Psoas muscle (tissue), 8 donors: ENCODE data around the gene FOXP4. TPM values are rescaled to one million over a fixed set of nuclear protein-coding genes. Genes with fewer than 3 reads are reported as not detected.
A peak's percentile ranks its signal among the peaks of the same experiment; 100 is the strongest.

Source experiments
- ATAC-seq, 4 donors: fragments of 200-7000 bp; cut with Tn5 transposase; one replicate each; pipeline ENCODE4 v1.9.1; 2020; ENCODE audit warnings: moderate library complexity in 3 of 4, mild to moderate bottlenecking in 2 of 4
- DNase-seq, 2 donors: peaks; one replicate each; pipeline ENCODE4 v3.0.0-alpha.2; 2020
- H3K27ac ChIP-seq: fragments of 200-600 bp; one replicate; pipeline ENCODE4 v1.8.0; 2022
- H3K27me3 ChIP-seq, 3 donors: fragments of 200-600 bp in 1 of 3; one replicate each; pipeline versions ENCODE4 v1.6.1 to v1.8.0; 2013 to 2022; ENCODE audit warnings: low read length in 2 of 3, mild to moderate bottlenecking in 2 of 3, moderate library complexity in 1 of 3; ENCODE audit not compliant: insufficient read depth in 3 of 3
- H3K36me3 ChIP-seq, 2 donors: fragments of 200-600 bp in 1 of 2; one replicate each; pipeline versions ENCODE4 v1.6.1 to v1.8.0; 2013 to 2022; ENCODE audit warnings: low read depth in 1 of 2, mild to moderate bottlenecking in 1 of 2, moderate library complexity in 1 of 2; ENCODE audit not compliant: insufficient read depth in 1 of 2
- H3K4me1 ChIP-seq: fragments of 200-600 bp; one replicate; pipeline ENCODE4 v1.8.0; 2022
- H3K4me3 ChIP-seq: fragments of 200-600 bp; one replicate; pipeline ENCODE4 v1.8.0; 2022; ENCODE audit warnings: mild to moderate bottlenecking
- H3K9me3 ChIP-seq: fragments of 200-600 bp; one replicate; pipeline ENCODE4 v1.8.0; 2022
- CTCF ChIP-seq: fragments of 200-600 bp; IDR thresholded peaks from one replicate; pipeline ENCODE4 v1.8.0; 2022; ENCODE audit warnings: antibody characterized with exemption
- WGBS, 3 donors: extraction: QIAGEN DNeasy Blood & Tissue Kit; methylation state at CpG; one replicate each; pipeline versions ENCODE4 v1.1.6 to v1.1.7; 2013; 5-methylcytosine and 5-hydroxymethylcytosine counted together
- intact Hi-C, 2 donors: fragments of 100-400 bp; cut with DNase I; formaldehyde crosslinking; loops; one replicate each; pipeline versions ENCODE4 v1.11.0 to v1.14.2; 2022
- polyA plus RNA-seq, 3 donors: library from polyadenylated mRNA; stranded (reverse); fragments of 200-250 nt; gene quantifications; one replicate each; pipeline ENCODE4 v1.2.3, GENCODE V29; 2013
- total RNA-seq, 4 donors: library from RNA; stranded (reverse); fragmentation: NEBNext Ultra II Directional in 2 of 4; extraction: Animal tissue kit (Norgen Biotek cat#: 25700) in 2 of 4; gene quantifications; one replicate each; pipeline versions ENCODE4 v1.2.1 to v1.2.4, GENCODE V29; 2021 to 2023
- donor health status: healthy with polysubstance abuse.
- donor health status: DM: no; HTN: no; CAD: no; lungs with moderate emphysema.
- donor health status: Bipolar disorder and iron deficiency.
- donor health status: healthy.
- donor health status: DM: yes; HTN: yes; CAD: no.
- donor health status: DM: no; HTN: no; CAD: no.
- donor health status: DM: no; HTN: no; CAD: no.
- donor health status: DM: yes; HTN: yes; CAD: no.

FOXP4 gene
- total and polyA plus RNA-seq, 7 donors, result 4.6 to 12.2 (median 7.5) TPM

GRCh38 chr6:41625442-41625841 lies 79.3 kb downstream of the FOXP4 start:
- intact Hi-C loops, result no loop called here
- Histone ChIP-seq H3K36me3 (no peaks in the 10 kb centered on the region), H3K27me3 (no peaks in the 10 kb centered on the region), H3K9me3 (no peaks in the 10 kb centered on the region), H3K4me1 (no peaks in the 10 kb centered on the region), H3K27ac (no peak overlapping the region), H3K4me3 (no peak overlapping the region)
- DNase-seq (peak in 1 of 2 donors; percentile 39), ATAC-seq (no peak)
- 19 to 33% (median 19%) methylated on average over 6 of the region's 6 CpGs for WGBS, 3 donors
- TF ChIP-seq CTCF, result no peak

GRCh38 chr6:41626022-41626421 lies 79.8 kb downstream of the FOXP4 start:
- no peaks in the 10 kb centered on the region for H3K4me1 ChIP-seq
- 95 to 96% (median 96%) methylated on average over 4 of the region's 4 CpGs for WGBS, 3 donors
- no peaks in the 10 kb centered on the region for H3K9me3 ChIP-seq
- H3K4me3 ChIP-seq, result no peak overlapping the region
- no peak overlapping the region for H3K27ac ChIP-seq
- DNase-seq (no peak), ATAC-seq (no peak)
- no peaks in the 10 kb centered on the region for H3K27me3 ChIP-seq
- no peak for TF ChIP-seq CTCF
- intact Hi-C loops, result no loop called here
- no peaks in the 10 kb centered on the region for H3K36me3 ChIP-seq

GRCh38 chr6:41626917-41627316 lies 80.7 kb downstream of the FOXP4 start:
- Histone ChIP-seq H3K27me3 (no peaks in the 10 kb centered on the region), H3K9me3 (no peaks in the 10 kb centered on the region), H3K36me3 (no peaks in the 10 kb centered on the region), H3K27ac (no peak overlapping the region), H3K4me1 (no peaks in the 10 kb centered on the region), H3K4me3 (no peak overlapping the region)
- no peak for ATAC-seq
- TF ChIP-seq CTCF, result no peak
- WGBS, 3 donors, result 75 to 88% (median 77%) methylated on average over 8 of the region's 8 CpGs
- DNase-seq, result no peak
- intact Hi-C loops, result no loop called here

- Histone ChIP-seq H3K27ac (no peak overlapping the region), H3K4me1 (no peaks in the 10 kb centered on the region), H3K9me3 (no peaks in the 10 kb centered on the region), H3K4me3 (no peak overlapping the region), H3K27me3 (peaks cover 0 to 6% (median 0%) of the 10 kb centered on the region in 3 donors), H3K36me3 (no peaks in the 10 kb centered on the region)
- TF ChIP-seq CTCF, result no peak
- DNase-seq, result no peak
- ATAC-seq, result no peak
- intact Hi-C loops, result no loop called here
- 90 to 100% (median 96%) methylated on average over 2 of the region's 2 CpGs for WGBS, 3 donors
Measured at GRCh38 chr6:41629128-41629527, 82.9 kb downstream of the FOXP4 start.

GRCh38 chr6:41630069-41630468 lies 83.9 kb downstream of the FOXP4 start:
- Histone ChIP-seq H3K9me3 (no peaks in the 10 kb centered on the region), H3K27me3 (peaks cover 0 to 6% (median 0%) of the 10 kb centered on the region in 3 donors), H3K27ac (no peak overlapping the region), H3K4me1 (no peaks in the 10 kb centered on the region), H3K36me3 (no peaks in the 10 kb centered on the region), H3K4me3 (no peak overlapping the region)
- intact Hi-C loops, result no loop called here
- 81 to 88% (median 84%) methylated on average over 6 of the region's 6 CpGs for WGBS, 3 donors
- DNase-seq (no peak), ATAC-seq (no peak)
- TF ChIP-seq CTCF, result no peak
